ENCODE results near the gene ATAD2B.

- TF ChIP-seq POLR2A (IDR thresholded peaks at IDR 0.05) (no peak), CTCF (IDR thresholded peaks at IDR 0.05 in 8 of 11, conservative IDR thresholded peaks at IDR 0.05 in 3 of 11) (no peak), POLR2AphosphoS5 (IDR thresholded peaks at IDR 0.05) (no peak)
Measured at GRCh38 chr2:23859983-23860382, 66.9 kb downstream of the ATAD2B start.
